H1 (cell line): ENCODE measurements around the gene DHRS4.

Experiments used
- ATF3 ChIP-seq: IDR thresholded peaks from 2 replicates; pipeline ENCODE4 v1.6.1; 2011; ENCODE audit warnings: low read depth, mild to moderate bottlenecking, low read length; ENCODE audit not compliant: insufficient read depth
- CEBPB ChIP-seq: IDR thresholded peaks from 2 replicates; pipeline ENCODE4 v1.6.1; 2012; ENCODE audit warnings: low read depth, low read length
- MAFK ChIP-seq: IDR thresholded peaks from 2 replicates; pipeline ENCODE4 v1.6.1; 2012; ENCODE audit warnings: low read depth, mild to moderate bottlenecking, improper control_type of control experiment, low read length
- MAX ChIP-seq: IDR thresholded peaks from 2 replicates; pipeline ENCODE4 v1.6.1; 2012; ENCODE audit warnings: inconsistent platforms
- RNF2 ChIP-seq: fragments of 200-900, 300-1000 bp; sonication (generic); IDR thresholded peaks from 2 replicates; pipeline ENCODE4 v1.7.1; 2016; ENCODE audit warnings: borderline replicate concordance, low read depth, mild to moderate bottlenecking, antibody characterized with exemption, low read length; ENCODE audit not compliant: poor library complexity, severe bottlenecking; ENCODE audit errors: missing control alignments
- TF ChIP-seq, protein P1 (sequence below), 3 experiments: IDR thresholded peaks; 1 replicate in 2 of 3; 2 replicates in 1 of 3; pipeline versions ENCODE4 v1.5.1 to v1.6.1; 2011; ENCODE audit warnings: low read length in 3 of 3, mild to moderate bottlenecking in 3 of 3, inconsistent platforms in 2 of 3, low read depth in 1 of 3, moderate library complexity in 1 of 3; ENCODE audit not compliant: insufficient read depth in 1 of 3; ENCODE audit errors: control extremely low read depth in 1 of 3

DNA sequence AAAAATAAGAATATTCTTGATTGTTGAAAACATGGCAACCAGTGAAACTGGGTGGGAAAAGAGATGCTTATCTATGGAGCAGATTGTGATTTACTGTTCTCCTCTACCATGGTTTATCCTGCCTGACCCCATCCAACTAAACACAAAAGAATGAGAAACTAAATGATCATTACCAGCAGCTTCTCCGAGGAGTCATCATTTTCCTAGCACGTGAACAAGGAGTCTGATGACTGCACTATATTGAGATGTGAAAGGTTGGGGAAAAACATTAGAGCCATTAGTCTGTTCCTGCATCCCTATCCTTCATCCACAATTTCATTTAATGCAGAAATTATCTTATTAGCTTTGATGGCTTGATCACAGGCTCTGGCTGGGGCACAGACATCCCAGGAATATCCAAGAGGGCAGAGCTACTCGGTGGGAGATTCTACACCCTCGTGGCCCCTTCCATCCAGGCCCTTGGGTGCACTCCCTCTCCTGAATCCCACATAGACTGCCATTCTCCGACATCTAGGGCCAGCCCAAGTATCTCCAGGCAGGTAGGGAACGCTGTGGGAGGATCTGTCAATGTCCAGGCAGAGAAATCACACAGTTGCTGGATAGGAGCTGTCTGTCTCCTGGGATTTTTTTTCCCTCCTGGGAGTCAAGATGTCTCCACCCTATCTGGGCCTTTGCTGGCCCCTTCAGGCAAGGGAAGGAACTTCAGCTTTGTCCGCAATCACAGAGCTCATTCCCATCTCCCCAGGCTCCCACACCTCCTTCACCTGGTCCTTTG is 43.3 kb upstream of the DHRS4 start:
- TF ChIP-seq, protein P1, sequence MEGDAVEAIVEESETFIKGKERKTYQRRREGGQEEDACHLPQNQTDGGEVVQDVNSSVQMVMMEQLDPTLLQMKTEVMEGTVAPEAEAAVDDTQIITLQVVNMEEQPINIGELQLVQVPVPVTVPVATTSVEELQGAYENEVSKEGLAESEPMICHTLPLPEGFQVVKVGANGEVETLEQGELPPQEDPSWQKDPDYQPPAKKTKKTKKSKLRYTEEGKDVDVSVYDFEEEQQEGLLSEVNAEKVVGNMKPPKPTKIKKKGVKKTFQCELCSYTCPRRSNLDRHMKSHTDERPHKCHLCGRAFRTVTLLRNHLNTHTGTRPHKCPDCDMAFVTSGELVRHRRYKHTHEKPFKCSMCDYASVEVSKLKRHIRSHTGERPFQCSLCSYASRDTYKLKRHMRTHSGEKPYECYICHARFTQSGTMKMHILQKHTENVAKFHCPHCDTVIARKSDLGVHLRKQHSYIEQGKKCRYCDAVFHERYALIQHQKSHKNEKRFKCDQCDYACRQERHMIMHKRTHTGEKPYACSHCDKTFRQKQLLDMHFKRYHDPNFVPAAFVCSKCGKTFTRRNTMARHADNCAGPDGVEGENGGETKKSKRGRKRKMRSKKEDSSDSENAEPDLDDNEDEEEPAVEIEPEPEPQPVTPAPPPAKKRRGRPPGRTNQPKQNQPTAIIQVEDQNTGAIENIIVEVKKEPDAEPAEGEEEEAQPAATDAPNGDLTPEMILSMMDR (IDR thresholded peaks at IDR 0.05; ENCODE audit: control extremely low read depth in 1 of 3, insufficient read depth in 1 of 3, low read depth in 1 of 3, low read length in 3 of 3): peak; percentile 67 to 93 (median 84)
- TF ChIP-seq MAX (no peak), RNF2 (no peak), CEBPB (no peak), ATF3 (no peak), MAFK (no peak)
